H1 (cell line): ENCODE data around the gene IFITM2. TPM values are rescaled to one million over a fixed set of nuclear protein-coding genes. Genes with fewer than 3 reads are reported as not detected.

Experiments used
- CTCF ChIA-PET: fragments of 300-600 bp; sonication (Branson Sonifier 250); formaldehyde crosslinking; loops from one replicate; lab custom pipeline; 2021; ENCODE audit not compliant: partially characterized antibody; lab: Charles Lee
- POLR2A ChIA-PET: fragments of 300-600 bp; sonication (Branson Sonifier 250); formaldehyde crosslinking; loops from one replicate; lab custom pipeline; 2021; ENCODE audit warnings: inconsistent platforms; ENCODE audit not compliant: partially characterized antibody; lab: Charles Lee
- DNase-seq, 2 experiments: peaks; one replicate each; pipeline versions ENCODE4 v3.0.0 to v3.0.0-alpha.2; 2010 to 2022; ENCODE audit warnings: low spot score in 2 of 2, low read depth in 1 of 2, mixed read lengths in 1 of 2
- FAIRE-seq: peaks from 2 replicates; lab custom pipeline; 2011; peaks lifted over from hg19 to GRCh38; lab: Jason Lieb, UNC
- H2AFZ ChIP-seq: 2 replicates; pipeline ENCODE4 v1.8.1; 2012; ENCODE audit warnings: low read length, inconsistent platforms
- H2AK5ac ChIP-seq: 2 replicates; pipeline ENCODE4 v1.6.1; 2013; ENCODE audit warnings: low read depth, low read length
- H2BK120ac ChIP-seq: replicated peaks from 2 replicates; pipeline ENCODE3; 2013; ENCODE audit warnings: low read depth, low read length, inconsistent platforms
- H2BK12ac ChIP-seq: 2 replicates; pipeline ENCODE4 v1.6.1; 2013; ENCODE audit warnings: low read depth, low read length
- H2BK15ac ChIP-seq: 2 replicates; pipeline ENCODE4 v1.6.1; 2013; ENCODE audit warnings: low read length
- H2BK20ac ChIP-seq: 2 replicates; pipeline ENCODE4 v1.6.1; 2013; ENCODE audit warnings: low read length
- H2BK5ac ChIP-seq: 2 replicates; pipeline ENCODE4 v1.6.1; 2013; ENCODE audit warnings: low read depth, low read length
- H3K14ac ChIP-seq: 2 replicates; pipeline ENCODE4 v1.6.1; 2013; ENCODE audit warnings: inconsistent platforms; ENCODE audit not compliant: insufficient read length
- H3K18ac ChIP-seq: 2 replicates; pipeline ENCODE4 v1.6.1; 2013; ENCODE audit warnings: low read length; ENCODE audit errors: extremely low read depth
- H3K23ac ChIP-seq: 2 replicates; pipeline ENCODE4 v1.6.1; 2013; ENCODE audit warnings: inconsistent platforms; ENCODE audit not compliant: insufficient read length
- H3K23me2 ChIP-seq: 2 replicates; pipeline ENCODE4 v1.6.1; 2013; ENCODE audit warnings: low read depth, low read length
- H3K27ac ChIP-seq: 2 replicates; pipeline ENCODE4 v1.6.1; 2011; ENCODE audit warnings: low read depth, low read length, inconsistent platforms
- H3K27me3 ChIP-seq, 4 experiments: replicated peaks in 1 of 4; 1 replicate in 1 of 4; 2 replicates in 3 of 4; pipeline versions ENCODE4 v1.6.1 to v1.8.1; 2011 to 2013; ENCODE audit warnings: low read length in 3 of 4, mild to moderate bottlenecking in 3 of 4, inconsistent platforms in 2 of 4, mixed read lengths in 2 of 4, moderate library complexity in 1 of 4; ENCODE audit not compliant: control insufficient read depth in 3 of 4, insufficient read depth in 3 of 4; ENCODE audit errors: extremely low read depth in 1 of 4
- H3K36me3 ChIP-seq, 4 experiments: 2 replicates each; pipeline versions ENCODE4 v1.6.1 to v1.8.1; 2011 to 2013; ENCODE audit warnings: mild to moderate bottlenecking in 4 of 4, low read length in 3 of 4, moderate library complexity in 2 of 4, control low read depth in 1 of 4, inconsistent platforms in 1 of 4; ENCODE audit not compliant: insufficient read depth in 4 of 4, control insufficient read depth in 2 of 4
- H3K4ac ChIP-seq: replicated peaks from 2 replicates; pipeline ENCODE3; 2013; ENCODE audit warnings: low read length, low read depth, mixed read lengths, inconsistent platforms; ENCODE audit not compliant: insufficient read length
- H3K4me1 ChIP-seq, 4 experiments: replicated peaks in 1 of 4; 1 replicate in 1 of 4; 2 replicates in 3 of 4; pipeline versions ENCODE4 v1.6.1 to v1.8.1; 2011 to 2013; ENCODE audit warnings: low read length in 3 of 4, inconsistent platforms in 2 of 4, mixed read lengths in 1 of 4; ENCODE audit not compliant: insufficient read depth in 4 of 4, control insufficient read depth in 3 of 4
- H3K4me2 ChIP-seq, 2 experiments: 2 replicates each; pipeline versions ENCODE4 v1.6.1 to v1.8.1; 2011 to 2013; ENCODE audit warnings: low read depth in 2 of 2, low read length in 2 of 2, control low read depth in 1 of 2, inconsistent platforms in 1 of 2, mild to moderate bottlenecking in 1 of 2; ENCODE audit not compliant: insufficient read depth in 1 of 2
- H3K4me3 ChIP-seq, 4 experiments: fragments of 200-600, 300-600 bp in 1 of 4; sonication (generic), shearing (Covaris generic), sonication (Bioruptor Twin) in 1 of 4; 2 replicates each; pipeline versions ENCODE4 v1.5.1 to v1.8.1; 2011 to 2016; ENCODE audit warnings: low read length in 4 of 4, low read depth in 3 of 4, control low read depth in 2 of 4, inconsistent platforms in 2 of 4, mild to moderate bottlenecking in 2 of 4, mixed read lengths in 1 of 4, moderate library complexity in 1 of 4; ENCODE audit not compliant: insufficient read depth in 2 of 4; ENCODE audit errors: extremely low read depth in 1 of 4
- H3K56ac ChIP-seq: replicated peaks from 2 replicates; pipeline ENCODE3; 2013; ENCODE audit warnings: low read depth, mild to moderate bottlenecking, mixed read lengths, low read length, inconsistent platforms; ENCODE audit not compliant: insufficient read length
- H3K79me1 ChIP-seq: 2 replicates; pipeline ENCODE4 v1.6.1; 2013; ENCODE audit warnings: low read depth, low read length, control low read depth
- H3K79me2 ChIP-seq, 2 experiments: 2 replicates each; pipeline versions ENCODE4 v1.6.1 to v1.8.1; 2012 to 2013; ENCODE audit warnings: low read length in 2 of 2, mild to moderate bottlenecking in 2 of 2, inconsistent platforms in 1 of 2; ENCODE audit not compliant: insufficient read depth in 2 of 2, control insufficient read depth in 1 of 2
- H3K9ac ChIP-seq, 4 experiments: replicated peaks in 1 of 4; 1 replicate in 1 of 4; 2 replicates in 3 of 4; pipeline versions ENCODE4 v1.6.1 to v1.8.1; 2011 to 2013; ENCODE audit warnings: low read depth in 3 of 4, low read length in 3 of 4, control low read depth in 2 of 4, mild to moderate bottlenecking in 2 of 4, moderate library complexity in 2 of 4, inconsistent platforms in 1 of 4; ENCODE audit errors: extremely low read depth in 1 of 4
- H3K9me3 ChIP-seq, 2 experiments: 2 replicates each; pipeline versions ENCODE4 v1.6.1 to v1.8.1; 2012 to 2013; ENCODE audit warnings: mild to moderate bottlenecking in 2 of 2, moderate library complexity in 2 of 2, control low read depth in 1 of 2, inconsistent platforms in 1 of 2, low read depth in 1 of 2, low read length in 1 of 2, mixed read lengths in 1 of 2; ENCODE audit not compliant: insufficient read depth in 2 of 2
- H4K20me1 ChIP-seq, 2 experiments: replicated peaks in 1 of 2; 2 replicates each; pipeline versions ENCODE3 to v1.8.1; 2011 to 2013; ENCODE audit warnings: inconsistent platforms in 2 of 2, low read length in 2 of 2, mild to moderate bottlenecking in 1 of 2; ENCODE audit not compliant: insufficient read depth in 2 of 2, control insufficient read depth in 1 of 2
- H4K5ac ChIP-seq: 2 replicates; pipeline ENCODE4 v1.6.1; 2013; ENCODE audit warnings: low read length, low read depth, mixed read lengths, inconsistent platforms; ENCODE audit not compliant: insufficient read length
- H4K8ac ChIP-seq: 2 replicates; pipeline ENCODE4 v1.8.0; 2013; ENCODE audit warnings: mild to moderate bottlenecking, moderate library complexity, low read length, inconsistent platforms; ENCODE audit not compliant: insufficient read depth; ENCODE audit errors: extremely low read depth
- H4K91ac ChIP-seq: replicated peaks from 2 replicates; pipeline ENCODE3; 2013; ENCODE audit warnings: low read length, mixed read lengths, inconsistent platforms; ENCODE audit not compliant: insufficient read length
- ASH2L ChIP-seq: fragments of 200-600, 300-600 bp; sonication (generic); IDR thresholded peaks from one replicate; pipeline ENCODE4 v1.7.1; 2017; ENCODE audit warnings: low read length
- EP300 ChIP-seq, 2 experiments: IDR thresholded peaks; 1 replicate in 1 of 2; 2 replicates in 1 of 2; pipeline ENCODE4 v1.6.1; 2011 to 2012; ENCODE audit warnings: low read depth in 2 of 2, low read length in 2 of 2, mild to moderate bottlenecking in 2 of 2, borderline replicate concordance in 1 of 2, inconsistent platforms in 1 of 2, moderate library complexity in 1 of 2
- JUN ChIP-seq: IDR thresholded peaks from 2 replicates; pipeline ENCODE4 v1.6.1; 2011; ENCODE audit warnings: low read depth, mild to moderate bottlenecking, improper control_type of control experiment, low read length
- KDM4A ChIP-seq: IDR thresholded peaks from one replicate; pipeline ENCODE4 v1.7.1; 2012; ENCODE audit warnings: low read depth, mild to moderate bottlenecking, moderate library complexity, low read length, inconsistent platforms; ENCODE audit not compliant: severe bottlenecking
- SAP30 ChIP-seq: fragments of 300-600 bp; sonication (generic); IDR thresholded peaks from 2 replicates; pipeline ENCODE4 v1.7.1; 2012; ENCODE audit warnings: low read length, moderate library complexity, mild to moderate bottlenecking, inconsistent platforms; ENCODE audit not compliant: insufficient read depth, insufficient replicate concordance
- SIX5 ChIP-seq: IDR thresholded peaks from 2 replicates; pipeline ENCODE4 v1.6.1; 2011; ENCODE audit warnings: mild to moderate bottlenecking, low read depth, low read length
- SP2 ChIP-seq: IDR thresholded peaks from 2 replicates; pipeline ENCODE4 v1.6.1; 2012; ENCODE audit warnings: mild to moderate bottlenecking, low read length, inconsistent platforms
- ZNF274 ChIP-seq: IDR thresholded peaks from 2 replicates; pipeline ENCODE4 v1.7.0; 2012; ENCODE audit warnings: low read length, borderline replicate concordance; ENCODE audit errors: extremely low read depth
- polyA plus RNA-seq, 7 experiments: library from polyadenylated mRNA; depleted of rRNA in 3 of 7; stranded (reverse) in 5 of 7; unstranded in 2 of 7; fragments of >200 nt in 5 of 7; fragments of 200-250 nt in 2 of 7; gene quantifications; 1 replicate in 5 of 7; 2 replicates in 1 of 7; 4 replicates in 1 of 7; pipeline versions ENCODE4 v1.2.1 to v1.2.3, GENCODE V29; 2011 to 2013; ENCODE audit warnings: missing spikeins in 2 of 7, mixed read lengths in 2 of 7
- total RNA-seq: library from RNA; stranded (reverse); fragmentation: NEBNext Ultra II Directional; extraction: Animal tissue kit (Norgen Biotek cat#: 25700); gene quantifications from 2 replicates; pipeline ENCODE4 v1.2.1, GENCODE V29; 2021
- TF ChIP-seq, protein P1 (sequence below), 3 experiments: IDR thresholded peaks; 1 replicate in 2 of 3; 2 replicates in 1 of 3; pipeline versions ENCODE4 v1.5.1 to v1.6.1; 2011; ENCODE audit warnings: low read length in 3 of 3, mild to moderate bottlenecking in 3 of 3, inconsistent platforms in 2 of 3, low read depth in 1 of 3, moderate library complexity in 1 of 3; ENCODE audit not compliant: insufficient read depth in 1 of 3; ENCODE audit errors: control extremely low read depth in 1 of 3

IFITM2 gene
- total and polyA plus RNA-seq, 2 of the 8 experiments (the other 6 are each of a cell fraction or from before 2014, with no cell fraction given), result 399 to 764 TPM

DNA sequence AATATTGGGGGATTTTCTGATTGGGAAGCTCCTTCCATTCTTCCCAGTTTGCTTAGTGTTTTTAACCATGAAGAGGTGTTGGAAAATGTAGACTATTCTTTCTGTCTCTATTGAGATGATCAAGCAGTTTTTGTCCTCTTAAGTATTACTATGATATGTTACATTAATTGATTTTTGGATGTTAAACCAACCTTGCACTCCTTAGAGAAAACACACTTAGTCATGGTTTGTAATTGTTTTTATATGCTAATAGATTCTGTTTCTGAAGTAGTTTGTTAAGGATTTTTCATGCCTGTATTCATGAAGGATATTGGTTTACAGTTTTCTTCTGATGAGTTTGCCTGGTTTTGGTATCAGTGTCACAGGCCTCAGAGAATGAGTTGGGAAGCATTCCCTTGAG lies 31.4 kb upstream of the IFITM2 start:
- H3K27ac ChIP-seq, result no peak overlapping the region
- no peak overlapping the region for H2AFZ ChIP-seq
- POLR2A ChIA-PET, result interaction anchor here (1.3 kb wide), 1 partner anchor 9 kb away, joined by 4 read pairs; no protein-coding TSS in a partner anchor
- no peaks in the 10 kb centered on the region for H3K9me3 ChIP-seq
- H3K18ac ChIP-seq, result no peak overlapping the region
- no peak overlapping the region for H3K14ac ChIP-seq
- no peak overlapping the region for H4K5ac ChIP-seq
- TF ChIP-seq KDM4A (no peak), ASH2L (no peak), SAP30 (no peak), SP2 (no peak), JUN (no peak), ZNF274 (no peak), SIX5 (no peak), EP300 (IDR thresholded peaks at IDR 0.05; ENCODE audit: borderline replicate concordance in 1 of 2, low read depth in 2 of 2, low read length in 2 of 2) (no peak)
- TF ChIP-seq, protein P1, sequence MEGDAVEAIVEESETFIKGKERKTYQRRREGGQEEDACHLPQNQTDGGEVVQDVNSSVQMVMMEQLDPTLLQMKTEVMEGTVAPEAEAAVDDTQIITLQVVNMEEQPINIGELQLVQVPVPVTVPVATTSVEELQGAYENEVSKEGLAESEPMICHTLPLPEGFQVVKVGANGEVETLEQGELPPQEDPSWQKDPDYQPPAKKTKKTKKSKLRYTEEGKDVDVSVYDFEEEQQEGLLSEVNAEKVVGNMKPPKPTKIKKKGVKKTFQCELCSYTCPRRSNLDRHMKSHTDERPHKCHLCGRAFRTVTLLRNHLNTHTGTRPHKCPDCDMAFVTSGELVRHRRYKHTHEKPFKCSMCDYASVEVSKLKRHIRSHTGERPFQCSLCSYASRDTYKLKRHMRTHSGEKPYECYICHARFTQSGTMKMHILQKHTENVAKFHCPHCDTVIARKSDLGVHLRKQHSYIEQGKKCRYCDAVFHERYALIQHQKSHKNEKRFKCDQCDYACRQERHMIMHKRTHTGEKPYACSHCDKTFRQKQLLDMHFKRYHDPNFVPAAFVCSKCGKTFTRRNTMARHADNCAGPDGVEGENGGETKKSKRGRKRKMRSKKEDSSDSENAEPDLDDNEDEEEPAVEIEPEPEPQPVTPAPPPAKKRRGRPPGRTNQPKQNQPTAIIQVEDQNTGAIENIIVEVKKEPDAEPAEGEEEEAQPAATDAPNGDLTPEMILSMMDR (IDR thresholded peaks at IDR 0.05; ENCODE audit: control extremely low read depth in 1 of 3, insufficient read depth in 1 of 3, low read depth in 1 of 3, low read length in 3 of 3), result no peak
- H3K27me3 ChIP-seq, result peaks cover 0 to 3% (median 1%) of the 10 kb centered on the region in 4 experiments; a peak in 2 of 7 replicates
- H2BK12ac ChIP-seq, result no peak overlapping the region
- H2BK15ac ChIP-seq, result no peak overlapping the region
- H3K23me2 ChIP-seq, result no peaks in the 10 kb centered on the region
- H3K23ac ChIP-seq, result no peak overlapping the region
- no peak overlapping the region for H4K8ac ChIP-seq
- no peaks in the 10 kb centered on the region for H3K79me2 ChIP-seq
- no peak overlapping the region for H3K4ac ChIP-seq
- peaks cover 0 to 3% (median under 1%) of the 10 kb centered on the region in 4 experiments; a peak in 3 of 7 replicates for H3K4me1 ChIP-seq
- no peaks in the 10 kb centered on the region for H4K20me1 ChIP-seq
- H2BK20ac ChIP-seq, result no peak overlapping the region
- no peaks in the 10 kb centered on the region for H3K36me3 ChIP-seq
- H3K4me3 ChIP-seq, result no peak overlapping the region
- FAIRE-seq, result no peak
- no peak overlapping the region for H2BK5ac ChIP-seq
- no peak overlapping the region for H3K56ac ChIP-seq
- H3K4me2 ChIP-seq, result no peak overlapping the region
- CTCF ChIA-PET, result interaction anchor here (0.9 to 7.0 kb wide), 3 partner anchors 15 to 87 kb away, joined by 4 to 36 read pairs (median 5); no protein-coding TSS in a partner anchor
- H2AK5ac ChIP-seq, result no peak overlapping the region
- no peak for DNase-seq
- no peak overlapping the region for H2BK120ac ChIP-seq
- H4K91ac ChIP-seq, result no peak overlapping the region
- H3K79me1 ChIP-seq, result no peaks in the 10 kb centered on the region
- H3K9ac ChIP-seq, result no peak overlapping the region
